Astrocyte (in vitro differentiated cells and primary cell): ENCODE measurements around the gene CHMP4B.

Experiments
- CTCF ChIP-seq: IDR thresholded peaks from 2 replicates; pipeline ENCODE4 v1.5.1; 2011; ENCODE audit warnings: low read depth, mild to moderate bottlenecking, inconsistent platforms, low read length, moderate library complexity; ENCODE audit not compliant: insufficient read depth
- EZH2 ChIP-seq: IDR thresholded peaks from 2 replicates; pipeline ENCODE4 v1.6.1; 2012; ENCODE audit warnings: mild to moderate bottlenecking, low read length, inconsistent platforms; ENCODE audit not compliant: insufficient read depth

GRCh38 chr20:33832103-33832804 lies 21.1 kb downstream of the CHMP4B start:
- TF ChIP-seq CTCF (no peak), EZH2 (no peak)
